OCI-LY1 (cell line): Measurements from ENCODE around the gene CIDEB.
A peak's percentile ranks its signal among the peaks of the same experiment; 100 is the strongest.

ENCODE experiments used
- H2AFZ ChIP-seq: fragments of 200-600 bp; sonication (generic), shearing (Covaris generic); 2 replicates; pipeline ENCODE4 v1.6.0; 2014; ENCODE audit warnings: antibody characterized with exemption, mild to moderate bottlenecking, low read length
- H3F3A ChIP-seq: fragments of 200-600 bp; sonication (generic), shearing (Covaris generic); 2 replicates; pipeline ENCODE4 v1.6.0; 2014; ENCODE audit warnings: mild to moderate bottlenecking, antibody characterized with exemption, low read length, moderate library complexity; ENCODE audit not compliant: insufficient read depth
- H3K27ac ChIP-seq: fragments of 200-600 bp; sonication (generic); 2 replicates; pipeline ENCODE4 v1.5.1; 2014; ENCODE audit warnings: low read length, mixed run types, mild to moderate bottlenecking, low read depth; ENCODE audit not compliant: poor library complexity, severe bottlenecking
- H3K27me3 ChIP-seq: fragments of 200-600 bp; sonication (generic); 2 replicates; pipeline ENCODE4 v1.6.0; 2014; ENCODE audit warnings: antibody characterized with exemption, mild to moderate bottlenecking, low read length, moderate library complexity; ENCODE audit not compliant: insufficient read depth
- H3K36me3 ChIP-seq: fragments of 200-600 bp; sonication (generic); 2 replicates; pipeline ENCODE4 v1.6.1; 2014; ENCODE audit warnings: mild to moderate bottlenecking, antibody characterized with exemption, low read length, moderate library complexity, mixed read lengths; ENCODE audit not compliant: insufficient read depth
- H3K4me1 ChIP-seq: fragments of 200-600 bp; sonication (generic); 2 replicates; pipeline ENCODE4 v1.5.1; 2014; ENCODE audit warnings: mild to moderate bottlenecking, low read length, moderate library complexity; ENCODE audit not compliant: insufficient read depth, severe bottlenecking
- H3K4me2 ChIP-seq: fragments of 200-600 bp; sonication (generic), shearing (Covaris generic); 2 replicates; pipeline ENCODE4 v1.6.1; 2014; ENCODE audit warnings: low read length
- H3K4me3 ChIP-seq: fragments of 200-600 bp; sonication (generic); 2 replicates; pipeline ENCODE4 v1.5.1; 2014; ENCODE audit warnings: low read length, low read depth, mild to moderate bottlenecking, mixed read lengths; ENCODE audit not compliant: poor library complexity, severe bottlenecking
- H3K79me2 ChIP-seq: fragments of 200-600 bp; shearing (Covaris generic); 2 replicates; pipeline ENCODE4 v1.6.1; 2016; ENCODE audit warnings: mixed run types, low read length, mixed read lengths; ENCODE audit not compliant: insufficient read depth
- H3K9ac ChIP-seq: fragments of 200-600 bp; sonication (generic), shearing (Covaris generic); 2 replicates; pipeline ENCODE4 v1.6.1; 2014; ENCODE audit warnings: mild to moderate bottlenecking, low read length, mixed read lengths
- H3K9me2 ChIP-seq: fragments of 200-600 bp; sonication (generic), shearing (Covaris generic); 2 replicates; pipeline ENCODE4 v1.6.1; 2014; ENCODE audit warnings: low read depth, mild to moderate bottlenecking, low read length, mixed read lengths
- H3K9me3 ChIP-seq: fragments of 200-600 bp; shearing (Covaris generic); 2 replicates; pipeline ENCODE4 v1.6.1; 2014; ENCODE audit warnings: low read length, mixed read lengths
- H4K20me1 ChIP-seq: fragments of 200-600 bp; sonication (generic), shearing (Covaris generic); 2 replicates; pipeline ENCODE4 v1.6.0; 2016; ENCODE audit warnings: mild to moderate bottlenecking, low read length; ENCODE audit not compliant: insufficient read depth
- CTCF ChIP-seq: fragments of 200-600 bp; sonication (generic), shearing (Covaris generic); IDR thresholded peaks from 2 replicates; pipeline ENCODE4 v1.5.1; 2017; ENCODE audit warnings: mild to moderate bottlenecking, antibody characterized with exemption, low read length, moderate library complexity, mixed read lengths
- EZH2 ChIP-seq: fragments of 200-600 bp; sonication (generic), shearing (Covaris generic); IDR thresholded peaks from 2 replicates; pipeline ENCODE4 v1.8.0; 2017; ENCODE audit warnings: borderline replicate concordance, mixed run types, mild to moderate bottlenecking, antibody characterized with exemption, low read length, moderate library complexity, mixed read lengths

CIDEB gene

GRCh38 chr14:24338843-24339242 is 31.1 kb upstream of the CIDEB start:
- TF ChIP-seq EZH2: no peak
- no peak for TF ChIP-seq CTCF
- Histone ChIP-seq H3F3A (no peaks in the 10 kb centered on the region), H3K4me1 (peaks cover 21% of the 10 kb centered on the region), H3K27me3 (no peaks in the 10 kb centered on the region), H3K36me3 (peaks cover 19% of the 10 kb centered on the region; the same call in 1 of the 2 replicates), H3K4me3 (peak overlapping the region; percentile 65), H3K27ac (no peak overlapping the region), H4K20me1 (no peaks in the 10 kb centered on the region), H2AFZ (no peak overlapping the region), H3K9me2 (no peaks in the 10 kb centered on the region), H3K4me2 (peak overlapping the region; percentile 70), H3K9ac (no peak overlapping the region; the same call in 1 of the 2 replicates), H3K79me2 (no peaks in the 10 kb centered on the region), H3K9me3 (no peaks in the 10 kb centered on the region)

GRCh38 chr14:24337824-24338175 is 30.0 kb upstream of the CIDEB start:
- no peaks in the 10 kb centered on the region for H3K9me3 ChIP-seq
- H4K20me1 ChIP-seq: no peaks in the 10 kb centered on the region
- H3K9me2 ChIP-seq: no peaks in the 10 kb centered on the region
- H3F3A ChIP-seq: no peaks in the 10 kb centered on the region
- no peak overlapping the region for H3K27ac ChIP-seq
- no peaks in the 10 kb centered on the region for H3K27me3 ChIP-seq
- H3K36me3 ChIP-seq: peaks cover 19% of the 10 kb centered on the region; the same call in 1 of the 2 replicates
- H3K9ac ChIP-seq: no peak overlapping the region
- no peak overlapping the region for H2AFZ ChIP-seq
- H3K4me3 ChIP-seq: no peak overlapping the region
- no peaks in the 10 kb centered on the region for H3K79me2 ChIP-seq
- TF ChIP-seq EZH2: no peak
- no peak for TF ChIP-seq CTCF
- peaks cover 29% of the 10 kb centered on the region for H3K4me1 ChIP-seq
- H3K4me2 ChIP-seq: no peak overlapping the region

GRCh38 chr14:24337144-24337823 is 29.5 kb upstream of the CIDEB start:
- H3K9me2 ChIP-seq: no peaks in the 10 kb centered on the region
- H3K9me3 ChIP-seq: no peaks in the 10 kb centered on the region
- H3K27ac ChIP-seq: no peak overlapping the region
- H3K9ac ChIP-seq: no peak overlapping the region
- no peaks in the 10 kb centered on the region for H4K20me1 ChIP-seq
- H3K27me3 ChIP-seq: no peaks in the 10 kb centered on the region
- no peak overlapping the region for H3K4me3 ChIP-seq
- H3K4me1 ChIP-seq: peaks cover 34% of the 10 kb centered on the region
- H3K79me2 ChIP-seq: no peaks in the 10 kb centered on the region
- H3K4me2 ChIP-seq: no peak overlapping the region
- TF ChIP-seq EZH2 (no peak), CTCF (no peak)
- H2AFZ ChIP-seq: no peak overlapping the region
- H3F3A ChIP-seq: no peaks in the 10 kb centered on the region
- peaks cover 19% of the 10 kb centered on the region; the same call in 1 of the 2 replicates for H3K36me3 ChIP-seq
